Liver (tissue), 9 donors: ENCODE measurements around the gene MED14. TPM values are rescaled to one million over a fixed set of nuclear protein-coding genes. Genes with fewer than 3 reads are reported as not detected.

Experiments
- DNase-seq: peaks from one replicate; pipeline ENCODE4 v3.0.0-alpha.2; 2017; ENCODE audit warnings: low spot score
- H3K27ac ChIP-seq, 2 donors: one replicate each; pipeline ENCODE4 v1.7.0; 2013; ENCODE audit warnings: inconsistent platforms in 2 of 2, low read length in 2 of 2, control low read depth in 1 of 2, low read depth in 1 of 2, mild to moderate bottlenecking in 1 of 2
- H3K27me3 ChIP-seq, 4 donors: one replicate each; pipeline versions ENCODE4 v1.6.1 to v1.7.0; 2013; ENCODE audit warnings: low read length in 3 of 4, inconsistent platforms in 1 of 4, mild to moderate bottlenecking in 1 of 4, moderate library complexity in 1 of 4; ENCODE audit not compliant: control insufficient read depth in 4 of 4, insufficient read depth in 4 of 4
- H3K36me3 ChIP-seq, 4 donors: one replicate each; pipeline versions ENCODE4 v1.6.1 to v1.7.0; 2013; ENCODE audit warnings: low read length in 3 of 4, mild to moderate bottlenecking in 3 of 4, low read depth in 1 of 4, moderate library complexity in 1 of 4; ENCODE audit not compliant: control insufficient read depth in 4 of 4, insufficient read depth in 3 of 4
- H3K4me1 ChIP-seq, 4 donors: one replicate each; pipeline versions ENCODE4 v1.6.1 to v1.7.0; 2013; ENCODE audit warnings: low read length in 3 of 4, mild to moderate bottlenecking in 3 of 4, moderate library complexity in 1 of 4; ENCODE audit not compliant: control insufficient read depth in 4 of 4, insufficient read depth in 4 of 4
- H3K4me3 ChIP-seq, 3 donors: one replicate each; pipeline versions ENCODE4 v1.6.1 to v1.7.0; 2013; ENCODE audit warnings: low read length in 3 of 3, control low read depth in 1 of 3, low read depth in 1 of 3, mild to moderate bottlenecking in 1 of 3
- H3K9ac ChIP-seq, 2 donors: one replicate each; pipeline ENCODE4 v1.7.0; 2013; ENCODE audit warnings: low read length in 2 of 2, mild to moderate bottlenecking in 2 of 2, moderate library complexity in 2 of 2, control low read depth in 1 of 2, low read depth in 1 of 2
- H3K9me3 ChIP-seq, 4 donors: one replicate each; pipeline versions ENCODE4 v1.6.1 to v1.7.0; 2013; ENCODE audit warnings: low read length in 3 of 4; ENCODE audit not compliant: control insufficient read depth in 4 of 4
- EGR1 ChIP-seq, 2 donors: IDR thresholded peaks; 2 replicates each; pipeline ENCODE4 v1.6.1; 2016 to 2018; ENCODE audit warnings: antibody characterized with exemption in 2 of 2, low read depth in 2 of 2
- FOXA1 ChIP-seq: IDR thresholded peaks from 2 replicates; pipeline ENCODE4 v1.6.1; 2016; ENCODE audit warnings: antibody characterized with exemption
- FOXA2 ChIP-seq: IDR thresholded peaks from 2 replicates; pipeline ENCODE4 v1.6.1; 2016; ENCODE audit warnings: antibody characterized with exemption
- GABPA ChIP-seq, 2 donors: IDR thresholded peaks in 1 of 2; conservative IDR thresholded peaks in 1 of 2; 2 replicates each; pipeline ENCODE4 v1.6.1; 2016; ENCODE audit warnings: antibody characterized with exemption in 2 of 2, mild to moderate bottlenecking in 1 of 2, moderate library complexity in 1 of 2
- HNF4A ChIP-seq, 2 donors: conservative IDR thresholded peaks; 2 replicates each; pipeline ENCODE4 v1.6.1; 2016; ENCODE audit warnings: antibody characterized with exemption in 2 of 2, mild to moderate bottlenecking in 2 of 2
- HNF4G ChIP-seq: IDR thresholded peaks from 2 replicates; pipeline ENCODE4 v1.6.1; 2016; ENCODE audit warnings: antibody characterized with exemption
- JUND ChIP-seq, 2 donors: IDR thresholded peaks; 2 replicates each; pipeline ENCODE4 v1.6.1; 2016; ENCODE audit warnings: antibody characterized with exemption in 2 of 2
- NR2F2 ChIP-seq: IDR thresholded peaks from 2 replicates; pipeline ENCODE4 v1.6.1; 2016; ENCODE audit warnings: antibody characterized with exemption
- RAD21 ChIP-seq, 2 donors: IDR thresholded peaks; 2 replicates each; pipeline ENCODE4 v1.6.1; 2016; ENCODE audit warnings: antibody characterized with exemption in 2 of 2, mild to moderate bottlenecking in 2 of 2
- RXRA ChIP-seq, 2 donors: IDR thresholded peaks; 2 replicates each; pipeline ENCODE4 v1.6.1; 2017 to 2018; ENCODE audit warnings: antibody characterized with exemption in 2 of 2, mild to moderate bottlenecking in 1 of 2
- SP1 ChIP-seq: IDR thresholded peaks from 2 replicates; pipeline ENCODE4 v1.6.1; 2018; ENCODE audit warnings: antibody characterized with exemption, mild to moderate bottlenecking
- TAF1 ChIP-seq: conservative IDR thresholded peaks from 2 replicates; pipeline ENCODE4 v1.6.1; 2016; ENCODE audit warnings: antibody characterized with exemption, mild to moderate bottlenecking
- YY1 ChIP-seq: IDR thresholded peaks from 2 replicates; pipeline ENCODE4 v1.6.1; 2016; ENCODE audit warnings: antibody characterized with exemption, mild to moderate bottlenecking
- WGBS: extraction: QIAGEN DNeasy Blood & Tissue Kit; methylation state at CpG from one replicate; pipeline ENCODE4 v1.1.7; 2013; 5-methylcytosine and 5-hydroxymethylcytosine counted together
- polyA plus RNA-seq, 2 donors: library from polyadenylated mRNA; stranded (reverse) in 1 of 2; unstranded in 1 of 2; fragments of 200-250 nt in 1 of 2; fragments of >200 nt in 1 of 2; fragmentation: Nextera tagmentation in 1 of 2; extraction: Ambion mirVana in 1 of 2; gene quantifications; one replicate each; pipeline versions ENCODE4 v1.2.1 to v1.2.3, GENCODE V29; 2013 to 2015
- total RNA-seq, 2 donors: library from RNA; depleted of rRNA; stranded (reverse); fragments of >200 nt; gene quantifications; one replicate each; pipeline ENCODE4 v1.2.3, GENCODE V29; 2014
- TF ChIP-seq, protein P1 (sequence below): IDR thresholded peaks from 2 replicates; pipeline ENCODE4 v1.6.1; 2016; ENCODE audit warnings: antibody characterized with exemption, mild to moderate bottlenecking
- TF ChIP-seq, protein P2 (sequence below): IDR thresholded peaks from 2 replicates; pipeline ENCODE4 v1.6.1; 2016; ENCODE audit warnings: antibody characterized with exemption
- TF ChIP-seq, protein P3 (sequence below): IDR thresholded peaks from 2 replicates; pipeline ENCODE4 v1.6.1; 2016; ENCODE audit warnings: antibody characterized with exemption
- TF ChIP-seq, protein P4 (sequence below): fragments of 150-350 bp; IDR thresholded peaks from 2 replicates; pipeline ENCODE4 v1.5.1; 2017; ENCODE audit warnings: improper control_type of control experiment, low read depth, low read length; ENCODE audit not compliant: missing input control
- TF ChIP-seq, protein P5 (sequence below): IDR thresholded peaks from 2 replicates; pipeline ENCODE4 v1.6.1; 2016; ENCODE audit warnings: antibody characterized with exemption
- donor health status: healthy.
- donor health status: healthy.
- donor health status: healthy.
- donor health status: healthy.
- donor health status: healthy.

The MED14 gene
- total and polyA plus RNA-seq, 4 donors = 5.5 to 20.1 (median 7.0) TPM

DNA sequence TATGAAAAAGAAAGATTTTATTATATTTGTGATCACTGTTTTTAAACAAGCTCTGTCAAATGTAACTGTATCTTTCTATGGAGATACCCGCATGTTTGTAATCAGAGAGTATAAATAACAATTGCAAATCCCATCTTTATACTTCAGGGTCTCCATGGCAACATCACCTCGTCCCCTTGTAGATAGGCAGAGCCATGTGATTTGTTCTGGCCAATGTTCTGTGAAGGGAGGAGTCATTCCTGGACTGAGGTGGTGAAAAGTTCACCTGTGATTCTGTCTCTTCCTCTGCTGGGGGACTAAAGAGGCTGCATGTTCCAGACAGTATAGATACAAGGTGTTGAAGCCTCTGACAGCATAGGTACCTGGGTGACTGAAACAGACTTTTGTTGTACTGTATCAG, 45.6 kb upstream of the MED14 start:
- no peaks in the 10 kb centered on the region for H3K4me1 ChIP-seq
- TF ChIP-seq, protein P1, sequence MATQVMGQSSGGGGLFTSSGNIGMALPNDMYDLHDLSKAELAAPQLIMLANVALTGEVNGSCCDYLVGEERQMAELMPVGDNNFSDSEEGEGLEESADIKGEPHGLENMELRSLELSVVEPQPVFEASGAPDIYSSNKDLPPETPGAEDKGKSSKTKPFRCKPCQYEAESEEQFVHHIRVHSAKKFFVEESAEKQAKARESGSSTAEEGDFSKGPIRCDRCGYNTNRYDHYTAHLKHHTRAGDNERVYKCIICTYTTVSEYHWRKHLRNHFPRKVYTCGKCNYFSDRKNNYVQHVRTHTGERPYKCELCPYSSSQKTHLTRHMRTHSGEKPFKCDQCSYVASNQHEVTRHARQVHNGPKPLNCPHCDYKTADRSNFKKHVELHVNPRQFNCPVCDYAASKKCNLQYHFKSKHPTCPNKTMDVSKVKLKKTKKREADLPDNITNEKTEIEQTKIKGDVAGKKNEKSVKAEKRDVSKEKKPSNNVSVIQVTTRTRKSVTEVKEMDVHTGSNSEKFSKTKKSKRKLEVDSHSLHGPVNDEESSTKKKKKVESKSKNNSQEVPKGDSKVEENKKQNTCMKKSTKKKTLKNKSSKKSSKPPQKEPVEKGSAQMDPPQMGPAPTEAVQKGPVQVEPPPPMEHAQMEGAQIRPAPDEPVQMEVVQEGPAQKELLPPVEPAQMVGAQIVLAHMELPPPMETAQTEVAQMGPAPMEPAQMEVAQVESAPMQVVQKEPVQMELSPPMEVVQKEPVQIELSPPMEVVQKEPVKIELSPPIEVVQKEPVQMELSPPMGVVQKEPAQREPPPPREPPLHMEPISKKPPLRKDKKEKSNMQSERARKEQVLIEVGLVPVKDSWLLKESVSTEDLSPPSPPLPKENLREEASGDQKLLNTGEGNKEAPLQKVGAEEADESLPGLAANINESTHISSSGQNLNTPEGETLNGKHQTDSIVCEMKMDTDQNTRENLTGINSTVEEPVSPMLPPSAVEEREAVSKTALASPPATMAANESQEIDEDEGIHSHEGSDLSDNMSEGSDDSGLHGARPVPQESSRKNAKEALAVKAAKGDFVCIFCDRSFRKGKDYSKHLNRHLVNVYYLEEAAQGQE = no peak
- TF ChIP-seq, protein P2, sequence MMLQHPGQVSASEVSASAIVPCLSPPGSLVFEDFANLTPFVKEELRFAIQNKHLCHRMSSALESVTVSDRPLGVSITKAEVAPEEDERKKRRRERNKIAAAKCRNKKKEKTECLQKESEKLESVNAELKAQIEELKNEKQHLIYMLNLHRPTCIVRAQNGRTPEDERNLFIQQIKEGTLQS = no peak
- TF ChIP-seq HNF4A (conservative IDR thresholded peaks at IDR 0.05) = no peak
- TF ChIP-seq SP1 = no peak
- TF ChIP-seq FOXA1 = no peak
- no peak for TF ChIP-seq JUND (IDR thresholded peaks at IDR 0.05)
- no peak for TF ChIP-seq GABPA (IDR thresholded peaks at IDR 0.05 in 1 of 2, conservative IDR thresholded peaks at IDR 0.05 in 1 of 2)
- no peak for DNase-seq
- no peak overlapping the region for H3K27ac ChIP-seq
- H3K9ac ChIP-seq = no peak overlapping the region
- H3K36me3 ChIP-seq = no peaks in the 10 kb centered on the region
- 72% methylated on average over 2 of the region's 2 CpGs for WGBS
- no peaks in the 10 kb centered on the region for H3K27me3 ChIP-seq
- H3K9me3 ChIP-seq = no peaks in the 10 kb centered on the region
- no peak overlapping the region for H3K4me3 ChIP-seq

DNA sequence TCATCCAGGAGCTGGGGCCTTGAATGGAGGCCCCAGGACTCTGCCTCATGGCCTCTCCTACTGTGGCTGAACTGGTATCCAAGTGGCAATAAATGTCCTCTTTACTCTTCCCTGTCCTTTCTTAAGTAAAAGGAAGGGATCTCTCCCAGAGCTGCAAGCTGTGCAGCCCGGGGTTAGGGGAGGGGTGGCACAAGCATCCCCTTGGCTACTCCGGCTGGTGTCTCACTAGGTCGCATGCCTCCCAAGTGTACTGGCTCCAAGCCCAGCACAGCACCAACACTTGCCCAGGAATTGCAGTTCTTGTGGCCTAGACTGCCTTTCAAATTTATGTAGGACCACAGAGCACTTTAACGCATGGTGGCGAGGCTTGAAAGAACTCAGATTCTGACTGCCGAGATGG, 44.7 kb upstream of the MED14 start:
- 93% methylated on average over 6 of the region's 6 CpGs for WGBS
- TF ChIP-seq RXRA (IDR thresholded peaks at IDR 0.05) (no peak), SP1 (no peak), HNF4A (conservative IDR thresholded peaks at IDR 0.05) (no peak), JUND (IDR thresholded peaks at IDR 0.05) (no peak), FOXA1 (no peak), RAD21 (IDR thresholded peaks at IDR 0.05) (no peak), EGR1 (IDR thresholded peaks at IDR 0.05; ENCODE audit: low read depth in 2 of 2) (no peak), TAF1 (no peak), HNF4G (no peak), NR2F2 (no peak), GABPA (IDR thresholded peaks at IDR 0.05 in 1 of 2, conservative IDR thresholded peaks at IDR 0.05 in 1 of 2) (no peak), FOXA2 (no peak), YY1 (no peak)
- TF ChIP-seq, protein P3, sequence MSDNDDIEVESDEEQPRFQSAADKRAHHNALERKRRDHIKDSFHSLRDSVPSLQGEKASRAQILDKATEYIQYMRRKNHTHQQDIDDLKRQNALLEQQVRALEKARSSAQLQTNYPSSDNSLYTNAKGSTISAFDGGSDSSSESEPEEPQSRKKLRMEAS = no peak
- TF ChIP-seq, protein P2 = no peak
- TF ChIP-seq, protein P1 = no peak
- TF ChIP-seq, protein P4, sequence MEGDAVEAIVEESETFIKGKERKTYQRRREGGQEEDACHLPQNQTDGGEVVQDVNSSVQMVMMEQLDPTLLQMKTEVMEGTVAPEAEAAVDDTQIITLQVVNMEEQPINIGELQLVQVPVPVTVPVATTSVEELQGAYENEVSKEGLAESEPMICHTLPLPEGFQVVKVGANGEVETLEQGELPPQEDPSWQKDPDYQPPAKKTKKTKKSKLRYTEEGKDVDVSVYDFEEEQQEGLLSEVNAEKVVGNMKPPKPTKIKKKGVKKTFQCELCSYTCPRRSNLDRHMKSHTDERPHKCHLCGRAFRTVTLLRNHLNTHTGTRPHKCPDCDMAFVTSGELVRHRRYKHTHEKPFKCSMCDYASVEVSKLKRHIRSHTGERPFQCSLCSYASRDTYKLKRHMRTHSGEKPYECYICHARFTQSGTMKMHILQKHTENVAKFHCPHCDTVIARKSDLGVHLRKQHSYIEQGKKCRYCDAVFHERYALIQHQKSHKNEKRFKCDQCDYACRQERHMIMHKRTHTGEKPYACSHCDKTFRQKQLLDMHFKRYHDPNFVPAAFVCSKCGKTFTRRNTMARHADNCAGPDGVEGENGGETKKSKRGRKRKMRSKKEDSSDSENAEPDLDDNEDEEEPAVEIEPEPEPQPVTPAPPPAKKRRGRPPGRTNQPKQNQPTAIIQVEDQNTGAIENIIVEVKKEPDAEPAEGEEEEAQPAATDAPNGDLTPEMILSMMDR = no peak
- TF ChIP-seq, protein P5, sequence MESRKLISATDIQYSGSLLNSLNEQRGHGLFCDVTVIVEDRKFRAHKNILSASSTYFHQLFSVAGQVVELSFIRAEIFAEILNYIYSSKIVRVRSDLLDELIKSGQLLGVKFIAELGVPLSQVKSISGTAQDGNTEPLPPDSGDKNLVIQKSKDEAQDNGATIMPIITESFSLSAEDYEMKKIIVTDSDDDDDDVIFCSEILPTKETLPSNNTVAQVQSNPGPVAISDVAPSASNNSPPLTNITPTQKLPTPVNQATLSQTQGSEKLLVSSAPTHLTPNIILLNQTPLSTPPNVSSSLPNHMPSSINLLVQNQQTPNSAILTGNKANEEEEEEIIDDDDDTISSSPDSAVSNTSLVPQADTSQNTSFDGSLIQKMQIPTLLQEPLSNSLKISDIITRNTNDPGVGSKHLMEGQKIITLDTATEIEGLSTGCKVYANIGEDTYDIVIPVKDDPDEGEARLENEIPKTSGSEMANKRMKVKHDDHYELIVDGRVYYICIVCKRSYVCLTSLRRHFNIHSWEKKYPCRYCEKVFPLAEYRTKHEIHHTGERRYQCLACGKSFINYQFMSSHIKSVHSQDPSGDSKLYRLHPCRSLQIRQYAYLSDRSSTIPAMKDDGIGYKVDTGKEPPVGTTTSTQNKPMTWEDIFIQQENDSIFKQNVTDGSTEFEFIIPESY = no peak
- no peak overlapping the region for H3K9ac ChIP-seq
- H3K36me3 ChIP-seq = no peaks in the 10 kb centered on the region
- no peaks in the 10 kb centered on the region for H3K4me1 ChIP-seq
- no peaks in the 10 kb centered on the region for H3K27me3 ChIP-seq
- no peak overlapping the region for H3K27ac ChIP-seq
- no peak for DNase-seq
- no peak overlapping the region for H3K4me3 ChIP-seq
- no peaks in the 10 kb centered on the region for H3K9me3 ChIP-seq
